Tibial nerve (tissue), 4 donors: Measurements from ENCODE around the gene MYRFL. TPM values are rescaled to one million over a fixed set of nuclear protein-coding genes. Genes with fewer than 3 reads are reported as not detected.

ENCODE experiments used
- total RNA-seq, 4 donors: library from RNA; depleted of rRNA; stranded (reverse); fragments of >200 nt; gene quantifications; one replicate each; pipeline ENCODE4 v1.1.0, GENCODE V29; 2016

MYRFL gene
- total RNA-seq, 4 donors from 2014 or later: 0.20 TPM; not detected in 3

Other genes with a start within 250 kb of the MYRFL start
- 100 to 1,000 TPM in 1 of 4 donors, 10 to 100 TPM in 3; 57.7 to 108 (median 72.7) TPM for gene CCT2, start 239.8 kb upstream of the MYRFL start, total RNA-seq
- not detected for gene LRRC10, start 214.3 kb upstream of the MYRFL start, total RNA-seq
- gene BEST3, start 125.9 kb upstream of the MYRFL start, total RNA-seq: not detected
- 10 to 100 TPM; 11.7 to 44.0 (median 16.9) TPM for gene RAB3IP, start 86.4 kb upstream of the MYRFL start, total RNA-seq